ENCODE measurements around the gene RALGPS1.

DNA sequence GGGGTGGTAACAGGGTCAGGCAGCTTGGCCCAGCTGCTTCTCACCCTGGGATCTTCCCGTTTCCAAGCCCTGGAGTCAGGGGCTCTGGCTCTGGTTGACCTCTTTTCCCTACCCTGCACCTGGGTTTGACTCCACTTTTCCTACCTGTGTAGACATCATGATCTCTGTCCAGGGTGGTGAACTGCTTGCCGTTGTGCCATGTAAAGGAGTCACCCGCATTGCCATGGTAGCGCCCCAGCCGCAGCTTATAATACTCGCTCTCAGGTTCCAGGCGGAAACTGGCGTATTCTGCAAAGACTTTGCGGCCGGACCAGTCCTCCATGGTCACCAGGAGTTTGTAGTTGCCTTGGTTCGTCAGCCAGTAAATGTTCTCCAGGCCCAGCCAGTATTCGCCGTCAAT lies 176.9 kb downstream of the RALGPS1 start:
- TF ChIP-seq, protein P1, sequence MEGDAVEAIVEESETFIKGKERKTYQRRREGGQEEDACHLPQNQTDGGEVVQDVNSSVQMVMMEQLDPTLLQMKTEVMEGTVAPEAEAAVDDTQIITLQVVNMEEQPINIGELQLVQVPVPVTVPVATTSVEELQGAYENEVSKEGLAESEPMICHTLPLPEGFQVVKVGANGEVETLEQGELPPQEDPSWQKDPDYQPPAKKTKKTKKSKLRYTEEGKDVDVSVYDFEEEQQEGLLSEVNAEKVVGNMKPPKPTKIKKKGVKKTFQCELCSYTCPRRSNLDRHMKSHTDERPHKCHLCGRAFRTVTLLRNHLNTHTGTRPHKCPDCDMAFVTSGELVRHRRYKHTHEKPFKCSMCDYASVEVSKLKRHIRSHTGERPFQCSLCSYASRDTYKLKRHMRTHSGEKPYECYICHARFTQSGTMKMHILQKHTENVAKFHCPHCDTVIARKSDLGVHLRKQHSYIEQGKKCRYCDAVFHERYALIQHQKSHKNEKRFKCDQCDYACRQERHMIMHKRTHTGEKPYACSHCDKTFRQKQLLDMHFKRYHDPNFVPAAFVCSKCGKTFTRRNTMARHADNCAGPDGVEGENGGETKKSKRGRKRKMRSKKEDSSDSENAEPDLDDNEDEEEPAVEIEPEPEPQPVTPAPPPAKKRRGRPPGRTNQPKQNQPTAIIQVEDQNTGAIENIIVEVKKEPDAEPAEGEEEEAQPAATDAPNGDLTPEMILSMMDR (conservative IDR thresholded peaks at IDR 0.05 in 1 of 2, IDR thresholded peaks at IDR 0.05 in 1 of 2; ENCODE audit: low read depth in 1 of 2, low read length in 2 of 2): no peak
- no peak for TF ChIP-seq EZH2 (IDR thresholded peaks at IDR 0.05; ENCODE audit: low read length, missing control alignments)

Data from fibroblast of lung (primary cell).